Activated T-cell treated with anti-CD3 and anti-CD28 coated beads for 4 hours (primary cell): Measurements from ENCODE around the gene SAPCD2.
A peak's percentile ranks its signal among the peaks of the same experiment; 100 is the strongest.
"Not testable (repeated sequence)": the region's sequence is repeated elsewhere in the genome, so short reads cannot be mapped to it uniquely, and the experiment has no call there.

Experiments used
- DNase-seq: peaks from one replicate; pipeline ENCODE4 v3.0.0-alpha.2; 2020

SAPCD2 gene

DNA sequence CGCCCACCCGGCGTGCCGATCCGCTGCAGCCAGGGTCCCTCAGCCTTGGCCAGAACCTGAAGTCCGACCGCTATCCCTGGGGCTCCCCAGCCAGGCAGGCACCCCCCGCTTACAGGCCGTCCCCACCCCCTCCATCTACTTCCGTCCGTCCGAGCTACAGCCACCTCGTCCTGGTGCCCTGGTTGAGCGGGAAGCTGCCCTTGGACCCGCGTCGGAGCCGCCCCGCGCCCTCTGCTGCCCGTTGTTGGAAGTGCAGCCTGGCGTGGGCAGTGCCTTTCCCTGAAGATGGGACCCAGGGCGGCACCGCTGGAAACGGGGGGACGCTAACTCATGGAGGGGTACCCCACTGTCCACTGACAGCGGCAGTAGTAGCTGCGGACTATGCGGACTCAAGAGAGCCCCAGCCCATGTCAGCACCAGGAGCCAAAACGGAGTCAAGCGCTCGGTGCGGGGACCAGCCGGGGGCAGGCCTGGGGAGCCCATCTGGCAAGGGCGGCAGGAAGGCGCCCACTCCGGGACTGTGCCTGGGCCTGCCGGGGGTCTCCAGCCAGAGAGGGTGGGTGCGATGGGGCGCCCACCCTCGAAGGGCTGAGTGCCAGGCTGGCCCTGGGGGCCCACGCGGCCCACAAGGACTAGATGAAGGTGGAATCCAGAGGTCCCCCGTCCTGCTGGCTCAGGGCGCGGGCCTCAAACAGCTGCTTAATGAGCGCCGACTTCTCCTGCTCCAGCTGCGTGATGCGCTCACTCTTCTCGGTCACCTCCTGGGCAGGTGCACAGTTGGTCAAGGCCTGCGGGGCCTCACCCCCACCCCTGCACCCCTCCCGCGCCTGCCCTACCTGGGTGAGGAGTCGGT lies 6.1 kb downstream of the SAPCD2 start:
- DNase-seq: peak; percentile 51

DNA sequence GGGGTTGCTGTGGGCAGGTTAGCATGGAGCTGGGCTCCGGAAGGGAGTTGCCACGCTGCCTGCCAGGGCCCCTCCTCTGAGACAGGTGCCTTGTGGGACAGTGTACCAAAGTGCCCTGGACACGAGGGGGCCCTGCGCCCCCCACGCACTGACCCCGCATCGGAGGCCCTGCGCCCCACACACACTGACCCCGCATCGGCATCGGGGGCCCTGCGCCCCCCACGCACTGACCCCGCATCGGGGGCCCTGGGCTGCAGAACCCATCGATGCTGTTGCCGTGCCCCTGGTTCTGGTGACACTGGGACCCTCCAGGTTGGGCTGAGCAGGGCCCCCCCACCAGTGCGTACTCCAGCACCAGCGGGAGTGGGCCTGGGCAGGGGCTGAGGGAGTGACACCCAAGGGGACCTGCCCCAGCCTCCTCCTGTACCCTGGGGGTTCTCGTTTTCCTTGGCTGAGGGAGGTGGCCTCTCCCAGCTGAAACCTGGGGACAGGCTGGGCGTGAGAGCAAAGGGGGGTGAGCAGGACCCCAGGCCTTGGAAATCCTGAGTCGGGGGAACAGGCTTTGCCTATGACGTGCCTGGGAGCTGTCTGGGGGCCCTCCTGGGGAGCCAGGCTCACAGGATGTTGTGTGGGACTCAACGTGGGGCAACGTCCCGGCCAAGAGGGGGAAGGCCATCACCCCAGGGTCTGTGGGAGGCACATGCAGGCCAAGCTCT lies 6.9 kb downstream of the SAPCD2 start:
- no peak for DNase-seq

DNA sequence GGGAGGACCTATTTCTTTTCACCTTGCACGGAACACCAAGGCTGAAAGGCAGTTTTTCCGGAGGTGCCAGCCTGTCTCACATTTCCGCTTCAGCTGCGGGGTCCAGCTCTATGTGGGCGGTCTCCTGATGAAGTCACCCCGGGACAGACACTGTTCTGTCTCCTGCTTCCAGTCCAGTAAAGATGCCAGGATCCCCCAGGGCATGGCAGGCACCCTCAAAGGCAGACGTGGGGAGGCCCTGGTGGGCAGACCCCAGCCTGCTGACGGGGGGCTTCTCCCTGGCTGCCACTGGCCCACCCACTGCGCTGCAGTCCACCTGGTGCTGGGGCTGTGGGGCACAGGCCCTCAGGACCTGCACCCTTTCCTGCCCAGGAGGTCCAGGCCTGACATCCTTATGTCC lies 7.6 kb downstream of the SAPCD2 start:
- not testable (repeated sequence) for DNase-seq

DNA sequence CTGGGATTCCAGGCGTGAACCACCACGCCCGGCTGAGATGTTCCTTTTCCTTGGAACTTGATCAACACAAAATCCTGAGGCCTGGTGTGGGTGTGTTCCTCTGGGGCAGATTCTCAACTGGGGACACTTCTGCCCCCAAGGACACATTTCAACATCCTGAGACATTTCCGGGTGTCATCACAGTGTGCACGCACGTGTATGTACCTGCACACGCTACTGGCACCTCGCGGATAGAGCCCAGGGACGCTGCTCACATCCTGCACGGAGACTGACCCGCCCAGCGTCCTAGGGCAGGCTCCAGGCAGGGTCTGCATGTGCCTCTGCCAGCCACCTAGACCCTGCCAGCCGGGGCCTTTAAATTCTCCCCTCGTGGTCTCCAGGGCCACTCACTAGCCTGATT lies 8.0 kb downstream of the SAPCD2 start:
- no peak for DNase-seq

DNA sequence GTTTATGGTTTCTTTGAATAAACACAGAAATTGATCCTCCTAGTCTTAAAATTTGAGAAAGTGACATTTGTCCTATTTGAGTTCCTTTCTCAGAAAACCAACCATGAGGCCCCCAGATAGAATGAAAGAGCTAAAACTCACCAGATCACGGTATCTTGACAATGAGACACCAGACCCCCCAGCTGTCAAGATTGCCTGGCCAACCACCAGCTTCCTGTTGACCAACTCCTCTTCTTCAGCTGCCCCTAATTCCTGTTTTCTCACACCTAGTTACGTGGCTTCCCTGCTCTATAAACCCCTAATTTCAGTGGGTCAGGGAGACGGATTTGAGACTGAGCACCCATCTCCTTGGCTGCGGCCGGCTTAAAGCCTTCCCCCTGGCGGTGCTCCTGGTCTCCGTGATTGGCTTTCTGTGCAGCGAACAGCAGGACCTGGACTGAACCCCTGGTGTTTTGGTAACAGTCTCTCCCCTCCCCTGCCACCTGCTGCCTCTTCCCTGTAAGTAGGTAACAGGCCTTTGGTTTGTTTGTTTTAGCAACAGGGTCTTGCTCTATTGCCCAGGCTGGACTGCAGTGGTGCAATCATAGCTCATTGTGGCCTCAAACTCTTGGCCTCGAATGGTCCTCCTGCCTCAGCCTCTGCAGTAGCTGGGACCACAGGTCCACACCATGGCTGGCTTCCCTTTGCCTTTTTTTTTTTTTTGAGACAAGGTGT lies 11.7 kb downstream of the SAPCD2 start:
- DNase-seq: no peak

DNA sequence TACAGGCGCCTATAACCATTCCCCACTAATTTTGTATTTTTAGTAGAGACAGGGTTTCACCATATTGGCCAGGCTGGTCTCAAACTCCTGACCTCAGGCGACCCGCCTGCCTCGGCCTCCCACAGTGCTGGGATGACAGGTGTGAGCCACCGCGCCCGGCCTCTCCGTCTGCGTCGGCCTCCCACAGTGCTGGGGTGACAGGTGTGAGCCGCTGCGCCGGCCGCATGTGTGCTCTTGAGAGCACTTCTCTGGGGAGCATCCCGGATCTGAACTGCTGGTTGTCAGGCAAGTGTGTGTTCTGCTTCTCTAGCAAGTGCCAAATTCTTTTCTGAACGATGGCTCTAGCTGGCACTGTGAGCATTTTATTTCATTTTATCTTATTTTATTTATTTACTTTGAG lies 12.8 kb downstream of the SAPCD2 start:
- no peak for DNase-seq

DNA sequence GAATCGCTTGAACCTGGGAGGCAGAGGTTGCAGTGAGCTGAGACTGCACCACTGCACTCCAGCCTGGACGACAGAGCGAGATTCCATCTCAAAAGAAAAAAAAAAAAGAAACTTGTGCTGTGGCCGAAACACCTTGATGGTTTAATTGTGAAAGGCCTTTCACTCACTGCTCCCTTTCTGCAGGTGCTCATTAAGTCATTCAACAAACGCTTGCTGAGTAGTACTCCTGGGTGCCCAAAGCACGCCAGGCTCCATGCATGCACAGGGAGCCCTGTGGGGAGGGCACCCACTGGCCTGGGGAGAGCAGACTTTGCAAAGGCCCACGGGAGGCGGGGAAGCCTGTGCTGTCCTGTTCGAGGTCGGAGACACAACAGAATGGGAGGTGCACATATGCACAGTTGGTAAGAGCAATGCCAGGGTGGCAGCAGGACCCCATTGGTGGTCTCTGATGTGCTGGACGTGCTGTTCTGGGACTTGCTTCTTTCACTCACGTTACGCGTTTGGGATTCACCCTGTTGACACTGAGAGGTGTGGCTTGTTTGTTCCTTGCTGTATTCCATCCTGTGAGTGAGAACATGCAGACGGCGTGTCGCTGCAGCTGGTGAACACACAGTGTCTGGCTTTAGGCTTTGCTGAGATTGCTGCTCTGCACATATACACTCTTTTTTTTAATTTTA lies 13.5 kb downstream of the SAPCD2 start:
- DNase-seq: no peak

DNA sequence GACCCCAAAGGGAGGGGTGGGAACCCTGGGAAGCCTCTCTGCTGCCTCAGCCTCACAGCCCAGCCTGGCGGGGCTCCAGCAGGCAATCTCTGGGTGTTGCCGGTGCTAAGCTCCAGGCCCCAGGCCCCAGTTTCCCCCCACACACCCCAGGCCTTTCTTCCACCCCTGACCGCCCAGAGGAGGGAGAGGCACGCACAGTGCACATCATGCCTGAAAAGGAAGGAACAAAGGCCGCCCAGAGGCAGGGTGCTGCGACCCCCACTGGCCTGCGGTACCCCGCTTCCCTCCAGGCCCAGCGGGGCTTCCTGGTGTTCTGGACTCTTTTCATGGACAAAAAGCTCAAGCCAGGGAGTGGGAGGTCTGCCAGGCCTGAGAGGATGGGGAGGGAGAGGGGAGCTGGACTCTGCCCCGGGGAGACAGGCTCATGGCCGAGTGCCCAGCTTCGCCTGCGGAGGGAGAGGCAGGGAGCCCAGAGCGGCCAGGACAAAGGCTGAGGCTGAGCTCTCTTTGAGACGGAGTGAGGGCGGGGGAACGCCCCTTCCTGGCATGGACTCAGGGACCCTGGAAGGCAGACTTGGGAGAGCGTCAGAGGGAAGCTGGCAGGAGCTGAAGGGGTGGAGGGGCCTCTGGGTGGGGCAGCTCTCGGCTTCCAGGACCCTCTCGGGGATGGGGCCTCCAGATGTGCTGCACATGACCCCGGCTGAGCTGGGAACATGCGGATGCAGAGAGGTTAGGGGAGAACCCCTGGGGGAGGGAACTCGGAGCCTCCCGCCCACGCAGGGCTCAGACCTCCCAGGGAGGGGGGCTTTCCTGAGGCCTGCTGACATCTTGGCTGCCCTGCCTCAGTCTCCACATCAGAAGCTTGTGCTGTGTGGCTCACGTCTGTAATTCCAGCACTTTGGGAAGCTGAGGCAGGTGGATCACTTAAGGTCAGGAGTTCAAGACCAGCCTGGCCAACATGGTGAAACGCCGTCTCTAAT lies 14.7 kb downstream of the SAPCD2 start:
- DNase-seq: no peak

DNA sequence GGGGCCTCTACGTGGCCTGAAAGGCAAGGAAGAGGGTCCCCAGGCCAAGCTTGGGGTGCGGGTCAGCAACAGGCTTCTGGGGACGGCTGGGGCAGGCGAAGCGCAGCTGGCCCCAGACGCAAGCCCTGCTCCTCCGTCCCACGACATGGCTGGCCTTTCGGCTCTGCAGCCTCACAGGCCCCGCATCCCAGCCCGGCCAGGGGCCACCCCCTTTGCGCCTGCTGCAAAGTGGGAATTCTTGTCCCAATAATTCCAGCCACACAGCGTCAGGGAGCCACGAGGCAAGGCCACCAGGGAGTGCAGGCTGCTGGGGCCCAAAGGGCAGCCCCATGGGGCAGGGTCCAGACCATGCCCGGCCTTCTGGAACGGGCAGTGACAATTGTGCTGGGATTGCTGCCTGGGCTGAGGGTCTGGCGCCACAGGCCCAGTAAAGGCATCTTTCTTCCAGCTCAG lies 15.4 kb downstream of the SAPCD2 start:
- no peak for DNase-seq

DNA sequence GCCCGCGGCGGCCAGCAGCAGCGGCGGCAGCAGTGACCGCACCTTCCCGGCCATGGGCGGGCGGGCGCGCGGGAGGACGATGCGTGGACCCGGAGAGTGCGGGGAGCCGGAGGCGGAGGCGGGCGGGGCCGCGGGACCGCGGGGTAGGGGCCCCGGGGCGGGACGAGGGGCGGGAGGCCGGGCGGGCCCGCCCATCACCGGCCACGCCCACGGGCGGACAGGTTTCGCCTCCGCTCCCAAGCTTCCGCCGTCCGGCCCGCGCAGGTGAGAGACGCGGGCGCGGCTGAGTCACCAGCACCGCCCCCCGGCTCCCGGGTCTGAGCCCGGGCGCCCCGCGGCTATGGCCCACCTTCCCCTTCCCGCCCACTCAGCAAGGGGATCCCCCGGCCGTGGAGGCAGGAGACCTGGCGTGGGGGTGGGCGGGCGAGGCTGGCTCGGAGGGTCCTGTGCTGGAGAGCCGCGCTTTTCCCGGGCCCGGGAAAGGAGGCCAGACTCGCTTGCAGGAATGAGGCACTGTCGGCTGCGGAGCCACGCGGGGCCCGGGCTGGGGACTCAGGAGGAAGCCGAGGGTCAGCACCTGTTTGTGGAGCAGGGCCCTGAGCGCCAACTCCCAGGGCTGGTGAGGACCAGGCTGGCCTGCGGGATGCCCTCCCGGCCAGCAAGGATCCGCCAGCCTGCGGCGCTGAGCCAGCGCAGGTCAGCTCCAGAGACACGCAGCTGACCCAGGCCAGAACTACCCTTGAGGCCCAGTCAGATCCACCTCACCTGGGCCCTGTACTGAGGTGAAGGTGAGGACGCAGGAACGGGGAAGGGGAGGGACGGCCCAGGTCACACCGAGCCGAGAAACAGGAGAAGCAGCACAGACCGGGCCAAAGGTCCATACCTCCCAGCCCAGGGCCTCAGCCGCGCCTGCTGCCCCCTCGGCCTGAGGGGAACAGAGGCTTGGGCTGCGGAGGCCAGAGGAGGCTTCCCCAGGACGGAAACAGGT lies 16.1 kb downstream of the SAPCD2 start, which contains the start of gene ENTPD2:
TSS of gene ENTPD2 (minus strand) at position 118 of the 988 bp plus-strand sequence. CDS start at position 54, 64 bp downstream.
- peak; percentile 36 for DNase-seq

DNA sequence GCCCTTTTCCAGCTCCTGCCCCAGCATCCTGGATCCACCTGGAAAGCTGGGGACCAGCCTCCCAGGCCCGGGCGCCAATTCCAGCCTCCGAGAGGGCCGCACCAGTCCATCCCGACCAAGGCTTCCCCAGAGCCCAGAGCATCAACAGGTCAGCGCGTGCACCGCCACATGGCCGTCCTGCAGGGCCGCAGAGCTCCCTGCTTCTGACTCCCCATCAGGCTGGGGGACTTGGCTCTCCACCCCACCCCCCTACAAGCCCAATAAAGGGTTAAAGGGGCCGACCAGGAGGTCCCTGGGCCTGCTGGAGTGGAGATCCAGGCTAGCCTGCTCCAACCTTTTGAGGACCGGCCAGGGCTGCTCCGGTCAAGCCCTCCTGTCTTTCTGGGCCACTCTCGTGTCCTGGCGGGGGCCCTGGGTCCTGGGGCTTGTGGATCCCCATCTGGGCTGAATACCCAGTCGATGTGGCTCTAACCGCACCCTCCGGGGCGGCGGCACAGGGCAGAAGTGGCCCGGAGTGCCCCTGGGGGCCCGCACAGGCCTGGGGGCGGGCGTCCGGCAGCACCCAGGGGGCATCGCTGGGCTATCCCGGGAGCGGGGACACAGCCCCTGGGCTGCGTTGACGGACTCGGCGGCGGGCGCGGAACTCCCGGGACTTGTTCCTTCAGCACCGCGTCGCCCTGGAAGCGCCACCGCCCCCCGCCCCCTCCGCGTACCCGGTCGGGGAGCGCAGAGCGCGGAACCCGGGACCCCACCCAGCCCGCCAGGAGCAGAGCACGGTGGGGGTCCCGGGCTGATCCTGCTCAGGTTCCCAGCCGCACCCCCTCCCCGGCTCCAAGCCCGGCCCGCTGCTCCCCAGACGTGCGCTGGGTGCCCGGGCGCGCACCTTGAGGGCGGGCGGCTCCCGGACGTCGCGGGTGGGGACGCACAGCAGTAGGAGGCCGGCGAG lies 17.1 kb downstream of the SAPCD2 start:
- DNase-seq: no peak

DNA sequence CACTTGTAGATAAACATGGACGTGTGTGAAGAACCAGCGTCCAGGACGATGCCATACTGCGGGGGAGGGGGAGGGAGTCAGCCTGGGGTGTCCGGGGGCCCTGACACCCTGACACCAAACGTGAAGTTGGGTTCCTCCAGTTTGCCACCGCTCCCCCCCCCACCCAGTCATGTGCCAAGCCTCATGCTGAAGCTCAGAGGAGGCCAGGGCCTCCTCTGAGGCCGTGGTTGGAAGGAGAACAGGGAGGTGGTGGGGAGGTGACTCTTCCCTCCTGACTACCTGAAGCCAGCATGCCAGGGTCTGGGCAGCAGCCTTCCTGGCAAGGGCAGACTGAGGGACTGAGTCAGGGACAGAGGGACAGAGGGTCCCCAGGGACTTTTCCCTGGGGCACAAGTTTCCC lies 18.1 kb downstream of the SAPCD2 start:
- DNase-seq: no peak

DNA sequence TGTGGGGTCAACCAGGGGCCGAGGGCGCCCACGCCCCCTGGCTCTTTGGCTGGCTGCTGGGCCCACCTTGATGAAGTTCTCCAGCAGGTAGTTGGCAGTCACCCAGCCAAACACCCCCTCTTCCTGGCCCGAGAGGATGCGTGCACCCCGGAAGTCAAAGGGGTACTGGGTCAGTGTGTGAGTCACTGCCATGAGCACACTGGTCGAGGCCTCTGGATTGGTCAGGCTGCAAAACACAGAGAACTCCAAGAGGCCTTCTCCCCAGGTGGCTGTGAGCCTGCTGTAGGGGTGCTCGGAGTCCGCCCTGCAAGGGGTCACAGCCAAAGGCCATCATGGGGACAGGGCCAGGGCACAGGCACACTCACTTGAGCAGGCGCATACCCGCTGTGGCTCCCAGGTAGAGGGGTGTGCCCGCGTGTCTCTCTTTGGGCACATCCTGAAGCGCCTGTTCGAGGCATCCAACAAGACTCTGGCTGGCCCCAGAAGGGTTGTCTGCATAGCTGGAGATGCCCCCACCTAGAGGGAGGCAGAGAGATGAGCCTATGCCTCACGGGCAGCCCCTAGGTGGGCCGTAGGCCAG lies 19.1 kb downstream of the SAPCD2 start:
- no peak for DNase-seq

DNA sequence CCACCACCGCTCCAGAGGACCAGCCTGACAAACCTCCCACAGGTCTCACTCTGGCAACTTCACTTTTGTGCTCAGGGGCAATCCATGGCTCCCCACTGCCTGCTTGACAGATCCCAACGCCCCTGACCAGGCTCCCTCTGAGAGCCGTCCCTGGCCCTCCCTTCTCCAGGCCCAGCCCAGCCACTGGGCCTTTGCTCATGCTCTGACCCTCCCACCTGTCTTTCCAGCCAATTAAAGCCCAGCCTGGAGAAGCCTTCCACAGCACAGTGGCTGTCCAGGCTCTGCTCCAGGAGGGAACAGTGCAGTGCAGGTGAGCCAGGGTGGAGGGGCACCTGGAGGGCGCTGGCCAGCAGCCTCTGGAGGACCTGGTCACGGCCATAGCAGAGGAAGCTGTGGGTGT lies 19.8 kb downstream of the SAPCD2 start:
- no peak for DNase-seq

DNA sequence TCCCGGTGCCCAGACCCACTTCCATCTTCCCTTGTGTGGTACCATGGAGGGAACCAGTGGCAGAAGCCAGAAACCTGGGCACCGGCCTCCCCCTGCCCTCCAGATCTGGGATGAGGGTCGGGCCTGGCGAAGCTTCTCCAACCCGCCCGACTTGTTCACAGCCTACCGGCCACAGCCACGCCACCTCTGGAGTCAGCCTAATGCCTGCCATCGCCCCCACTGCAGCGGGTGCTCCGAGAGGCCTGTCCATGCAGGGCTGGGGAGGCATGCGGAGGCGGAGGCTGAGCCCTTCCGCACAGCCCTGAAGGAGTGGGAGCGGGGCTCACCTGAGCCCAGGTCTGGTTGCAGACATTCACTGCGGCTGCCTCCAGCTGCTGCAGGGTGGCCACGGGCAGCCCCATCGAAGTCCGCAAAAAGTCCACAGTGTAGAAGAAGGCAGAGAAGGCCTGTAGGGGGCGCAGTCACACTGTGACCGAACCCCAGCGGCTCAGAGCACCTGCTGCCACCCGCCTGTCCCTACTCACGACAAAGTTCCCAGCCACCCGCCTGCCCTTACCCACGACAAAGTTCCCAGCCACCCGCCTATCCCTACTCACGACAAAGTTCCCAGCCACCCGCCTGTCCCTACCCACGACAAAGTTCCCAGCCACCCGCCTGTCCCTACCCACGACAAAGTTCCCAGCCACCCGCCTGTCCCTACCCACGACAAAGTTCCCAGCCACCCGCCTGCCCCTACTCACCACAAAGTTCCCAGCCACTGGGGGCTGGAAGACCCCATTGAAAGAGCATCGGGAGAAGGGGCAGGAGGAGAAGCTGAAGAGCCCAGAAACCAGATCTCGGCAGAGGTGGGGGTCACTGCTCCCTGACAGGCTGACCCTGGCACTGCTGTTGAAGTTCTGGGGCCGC lies 20.6 kb downstream of the SAPCD2 start:
- no peak for DNase-seq

DNA sequence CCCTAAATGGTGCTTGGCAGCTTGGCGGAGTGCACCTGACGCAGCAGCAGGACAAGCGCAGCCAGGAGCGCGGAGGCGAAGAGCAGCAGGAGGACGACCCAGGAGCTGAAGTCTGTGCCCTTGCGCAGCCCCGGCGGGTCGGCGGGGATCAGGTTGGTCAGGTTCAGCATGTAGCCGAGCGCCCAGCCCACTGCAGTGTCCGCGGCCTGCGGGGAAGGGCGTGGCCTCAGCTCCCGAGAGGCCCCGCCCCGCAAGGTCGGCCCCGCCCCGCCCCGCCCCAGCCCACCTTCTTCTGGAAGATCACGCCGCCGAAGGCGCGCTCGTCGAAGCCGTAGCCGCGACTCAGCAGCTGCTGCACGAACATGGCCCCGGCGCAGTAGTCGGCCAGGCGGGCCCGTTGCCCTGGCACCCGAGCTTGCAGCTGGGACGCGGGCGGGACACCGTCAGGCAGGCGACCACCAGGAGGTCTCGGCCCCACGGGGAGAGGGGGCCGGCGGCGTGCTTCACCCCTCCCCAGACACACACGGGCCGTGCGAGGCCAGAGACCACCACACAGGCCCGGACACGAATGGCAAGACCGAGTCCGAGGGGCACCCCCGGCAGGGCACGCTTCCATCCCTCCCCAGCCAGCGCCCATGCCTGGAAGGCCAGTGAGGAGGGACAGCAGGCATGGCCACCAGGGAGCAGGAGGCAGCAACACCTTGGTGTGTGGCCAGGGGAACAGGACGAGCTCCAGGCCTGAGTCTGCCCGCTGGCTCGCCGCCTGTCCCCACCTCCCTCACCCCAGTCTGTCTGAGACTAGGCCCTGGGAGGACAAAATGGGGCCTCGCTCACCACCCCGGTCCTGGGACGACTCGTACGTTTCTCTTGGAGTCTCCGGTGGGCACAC lies 21.5 kb downstream of the SAPCD2 start:
- no peak for DNase-seq
